ENCODE data around the gene KNCN.

GRCh38 chr1:46554597-46555381 lies 3.3 kb upstream of the KNCN start:
- TF ChIP-seq CTCF (IDR thresholded peaks at IDR 0.05), result no peak
- TF ChIP-seq POLR2A (IDR thresholded peaks at IDR 0.05), result no peak
- TF ChIP-seq EP300 (IDR thresholded peaks at IDR 0.05), result no peak
